GM12865 (cell line): ENCODE measurements around the gene SV2A.
"Not testable (repeated sequence)": the region's sequence is repeated elsewhere in the genome, so short reads cannot be mapped to it uniquely, and the experiment has no call there.

ENCODE experiments used
- DNase-seq: peaks from one replicate; pipeline ENCODE4 v3.0.0; 2010; ENCODE audit warnings: low read depth
- H3K4me3 ChIP-seq: 2 replicates; pipeline ENCODE4 v1.5.1; 2011; ENCODE audit warnings: mild to moderate bottlenecking, low read depth, low read length, control low read depth
- CTCF ChIP-seq: IDR thresholded peaks from 2 replicates; pipeline ENCODE4 v1.5.1; 2011; ENCODE audit warnings: low read length, control low read depth, low read depth, inconsistent platforms; ENCODE audit not compliant: insufficient read depth; ENCODE audit errors: missing control alignments

SV2A gene

GRCh38 chr1:149962039-149962647 lies 44.5 kb upstream of the SV2A start:
- DNase-seq = peak; percentile 81
- H3K4me3 ChIP-seq = no peak overlapping the region
- peak; percentile 59 for TF ChIP-seq CTCF

GRCh38 chr1:149957548-149957947 lies 39.9 kb upstream of the SV2A start:
- not testable (repeated sequence) for H3K4me3 ChIP-seq, DNase-seq

GRCh38 chr1:149949911-149950310 lies 32.3 kb upstream of the SV2A start:
- DNase-seq = no peak
- TF ChIP-seq CTCF = no peak
- no peak overlapping the region for H3K4me3 ChIP-seq

- DNase-seq = no peak
- TF ChIP-seq CTCF = no peak
These were observed 27.6 kb upstream of the SV2A start for GRCh38 chr1:149945206-149945605.

GRCh38 chr1:149942885-149943284 lies 25.2 kb upstream of the SV2A start:
- no peak for DNase-seq
- TF ChIP-seq CTCF = no peak
- H3K4me3 ChIP-seq = no peak overlapping the region

More at GRCh38 chr1:149945206-149945605, 27.6 kb upstream of the SV2A start:
- no peak overlapping the region for H3K4me3 ChIP-seq

- H3K4me3 ChIP-seq = no peak overlapping the region
- TF ChIP-seq CTCF = no peak
- DNase-seq = no peak
These were observed 24.6 kb upstream of the SV2A start for GRCh38 chr1:149942207-149942606.

- DNase-seq = no peak
- TF ChIP-seq CTCF = no peak
- H3K4me3 ChIP-seq = no peak overlapping the region
These were observed 22.8 kb upstream of the SV2A start for GRCh38 chr1:149940427-149940826.

- DNase-seq, H3K4me3 ChIP-seq: not testable (repeated sequence)
These were observed 21.0 kb upstream of the SV2A start for GRCh38 chr1:149938668-149939003.
